Transverse colon (tissue), 4 donors: Measurements from ENCODE around the gene ALDH3B1. TPM values are rescaled to one million over a fixed set of nuclear protein-coding genes. Genes with fewer than 3 reads are reported as not detected.
"Not testable (repeated sequence)": the region's sequence is repeated elsewhere in the genome, so short reads cannot be mapped to it uniquely, and the experiment has no call there.

ENCODE experiments used
- DNase-seq: peaks from one replicate; pipeline ENCODE4 v3.0.0-alpha.2; 2019
- H3K27ac ChIP-seq, 4 donors: fragments of 200-600 bp; sonication (generic); 2 replicates each; pipeline ENCODE4 v1.5.1; 2016 to 2018; ENCODE audit warnings: inconsistent platforms in 4 of 4
- H3K27me3 ChIP-seq: fragments of 200-600 bp; sonication (generic); 2 replicates; pipeline ENCODE4 v1.5.1; 2017; ENCODE audit warnings: inconsistent platforms
- H3K36me3 ChIP-seq, 4 donors: fragments of 200-600 bp; sonication (generic); 2 replicates each; pipeline ENCODE4 v1.5.1; 2017 to 2019; ENCODE audit warnings: inconsistent platforms in 4 of 4
- H3K4me1 ChIP-seq, 4 donors: fragments of 200-600 bp; sonication (generic); 2 replicates each; pipeline ENCODE4 v1.5.1; 2017 to 2020; ENCODE audit warnings: inconsistent platforms in 4 of 4
- H3K4me3 ChIP-seq, 4 donors: fragments of 200-600 bp; sonication (generic); 1 replicate in 1 of 4; 2 replicates in 3 of 4; pipeline versions ENCODE4 v1.5.1 to v1.6.1; 2017 to 2019; ENCODE audit warnings: inconsistent platforms in 4 of 4
- H3K9me3 ChIP-seq, 2 donors: fragments of 200-600 bp; sonication (generic); 2 replicates each; pipeline ENCODE4 v1.5.1; 2017 to 2019; ENCODE audit warnings: inconsistent platforms in 2 of 2
- CTCF ChIP-seq, 5 experiments: fragments of 200-600 bp in 3 of 5; fragments of 450-650 bp in 2 of 5; sonication (generic) in 3 of 5; IDR thresholded peaks; 1 replicate in 2 of 5; 2 replicates in 3 of 5; pipeline ENCODE4 v1.5.1; 2016 to 2017; ENCODE audit warnings: antibody characterized with exemption in 5 of 5, inconsistent platforms in 3 of 5, mild to moderate bottlenecking in 2 of 5, moderate library complexity in 1 of 5
- EP300 ChIP-seq: sonication (generic); formaldehyde crosslinking; IDR thresholded peaks from one replicate; pipeline ENCODE4 v1.6.1; 2017; ENCODE audit warnings: antibody characterized with exemption, low read depth
- POLR2A ChIP-seq: fragments of 450-650 bp; IDR thresholded peaks from one replicate; pipeline ENCODE4 v1.6.1; 2016; ENCODE audit warnings: antibody characterized with exemption, mild to moderate bottlenecking, moderate library complexity
- POLR2AphosphoS5 ChIP-seq, 3 donors: sonication (generic); formaldehyde crosslinking; IDR thresholded peaks; one replicate each; pipeline ENCODE4 v1.6.1; 2016; ENCODE audit warnings: antibody characterized with exemption in 3 of 3
- WGBS, 2 donors: methylation state at CpG; one replicate each; pipeline ENCODE4 v1.1.5; 2018; ENCODE audit warnings: low coverage in 1 of 2; 5-methylcytosine and 5-hydroxymethylcytosine counted together
- in situ Hi-C, 4 donors: fragments of 200-750 bp; cut with MboI; loops; one replicate each; pipeline versions ENCODE4 v1.15.0 to v1.15.1; 2017; ENCODE audit warnings: low sequenced_read_pairs in 3 of 4, low pct_ligation_motif_present in 1 of 4, low pct_unique_long_range_greater_than_20kb in 1 of 4
- intact Hi-C: fragments of 100-400 bp; cut with DNase I; formaldehyde crosslinking; loops from one replicate; pipeline ENCODE4 v1.15.1; 2023; ENCODE audit warnings: low total_unique reads
- total RNA-seq, 4 donors: library from RNA; depleted of rRNA; stranded (reverse); fragments of >200 nt; gene quantifications; one replicate each; pipeline ENCODE4 v1.1.0, GENCODE V29; 2016

The ALDH3B1 gene
- 10 to 100 TPM; 12.1 to 14.9 (median 13.5) TPM for total RNA-seq

GRCh38 chr11:68010090-68011041 is at the start of gene ALDH3B1:
TSS of gene ALDH3B1 (plus strand) at chr11:68010327. CDS start at chr11:68015298, 4,971 bp downstream.
- DNase-seq: peak; percentile 92
- WGBS, 2 donors: 16% methylated on average over 33 of the region's 33 CpGs; no CpG with 5 or more reads in 1 of the 2 donors
- no peaks in the 10 kb centered on the region for H3K27me3 ChIP-seq
- H3K36me3 ChIP-seq: no peaks in the 10 kb centered on the region
- intact Hi-C loops: no loop called here
- peaks cover 38 to 58% (median 49%) of the 10 kb centered on the region in 4 donors for H3K4me1 ChIP-seq
- H3K9me3 ChIP-seq: no peaks in the 10 kb centered on the region
- TF ChIP-seq CTCF (IDR thresholded peaks at IDR 0.05) (peak in 2 of 5 experiments; percentile 7 to 30), POLR2A (peak; percentile 79), POLR2AphosphoS5 (IDR thresholded peaks at IDR 0.05) (peak; percentile 61 to 82 (median 77)), EP300 (peak; percentile 56)
- peak within 1 kb of the TSS; percentile 1 to 41 (median 24) for H3K4me3 ChIP-seq
- in situ Hi-C loops: no loop called here
- peak within 1 kb of the TSS; percentile 87 to 96 (median 92) for H3K27ac ChIP-seq

GRCh38 chr11:67963217-67963616 is 46.9 kb upstream of the ALDH3B1 start:
- in situ Hi-C loops: not testable (repeated sequence)
- WGBS, 2 donors: 90% methylated on average over 15 of the region's 16 CpGs; no CpG with 5 or more reads in 1 of the 2 donors

GRCh38 chr11:67963879-67964278 is 46.2 kb upstream of the ALDH3B1 start:
- H3K27ac ChIP-seq, H3K4me3 ChIP-seq, H3K9me3 ChIP-seq, intact Hi-C loops, H3K4me1 ChIP-seq, H3K36me3 ChIP-seq, H3K27me3 ChIP-seq, in situ Hi-C loops, DNase-seq: not testable (repeated sequence)
- 23% methylated on average over 6 of the region's 6 CpGs; no CpG with 5 or more reads in 1 of the 2 donors for WGBS, 2 donors

More at GRCh38 chr11:67963217-67963616, 46.9 kb upstream of the ALDH3B1 start:
- H3K4me3 ChIP-seq, H3K27me3 ChIP-seq, H3K36me3 ChIP-seq, DNase-seq, H3K4me1 ChIP-seq, intact Hi-C loops, H3K9me3 ChIP-seq, H3K27ac ChIP-seq: not testable (repeated sequence)

- H3K36me3 ChIP-seq, in situ Hi-C loops, H3K27ac ChIP-seq, DNase-seq, H3K9me3 ChIP-seq, H3K27me3 ChIP-seq, H3K4me3 ChIP-seq, H3K4me1 ChIP-seq, intact Hi-C loops: not testable (repeated sequence)
Observed at GRCh38 chr11:67964746-67965145, 45.4 kb upstream of the ALDH3B1 start.

GRCh38 chr11:67965830-67966348 is 44.2 kb upstream of the ALDH3B1 start:
- H3K4me3 ChIP-seq, H3K4me1 ChIP-seq, DNase-seq, H3K27ac ChIP-seq, H3K9me3 ChIP-seq, H3K27me3 ChIP-seq, H3K36me3 ChIP-seq, intact Hi-C loops, in situ Hi-C loops: not testable (repeated sequence)
- WGBS, 2 donors: 94% methylated on average over 3 to 19 of the region's 19 CpGs

- 85% methylated on average over 12 of the region's 12 CpGs; no CpG with 5 or more reads in 1 of the 2 donors for WGBS, 2 donors
- in situ Hi-C loops: not testable (repeated sequence)
Observed at GRCh38 chr11:67974746-67975145, 35.4 kb upstream of the ALDH3B1 start.

More at GRCh38 chr11:67974746-67975145, 35.4 kb upstream of the ALDH3B1 start:
- intact Hi-C loops, H3K36me3 ChIP-seq, H3K9me3 ChIP-seq, H3K27ac ChIP-seq, H3K27me3 ChIP-seq, H3K4me1 ChIP-seq, H3K4me3 ChIP-seq, DNase-seq: not testable (repeated sequence)
